ENCODE data around the gene TPI1.
A peak's percentile ranks its signal among the peaks of the same experiment; 100 is the strongest.

DNA sequence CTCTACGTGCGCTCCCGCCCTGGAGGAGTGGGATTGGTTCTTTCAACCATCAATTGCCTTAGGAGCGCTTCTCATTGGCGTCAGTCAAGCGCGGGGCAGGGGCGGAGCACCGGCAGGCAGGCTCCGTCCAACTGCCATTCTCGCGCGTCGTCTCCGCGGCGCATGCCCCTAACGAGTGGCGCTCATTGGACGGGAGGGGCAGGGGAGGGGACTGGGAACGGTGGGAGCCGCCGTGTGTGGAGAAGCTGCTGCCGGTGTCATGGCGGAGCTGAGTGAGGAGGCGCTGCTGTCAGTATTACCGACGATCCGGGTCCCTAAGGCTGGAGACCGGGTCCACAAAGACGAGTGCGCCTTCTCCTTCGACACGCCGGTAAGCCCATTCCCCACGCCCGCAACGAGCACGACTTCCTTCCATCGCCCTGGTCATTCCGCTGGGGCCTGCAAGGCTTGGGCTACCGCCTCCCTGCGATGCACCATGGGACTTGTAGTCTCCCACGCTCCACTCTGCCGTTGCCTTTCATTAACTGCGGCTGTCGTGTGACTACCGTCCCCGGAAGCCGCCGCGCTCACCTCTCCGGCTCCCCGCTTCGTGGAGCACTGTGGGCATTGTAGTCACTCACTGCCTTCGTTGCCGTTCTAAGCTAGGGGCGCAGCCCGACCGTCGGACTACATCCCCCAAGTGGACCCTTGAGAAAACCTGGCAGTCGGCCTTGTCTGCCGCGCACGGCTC lies 15.2 kb upstream of the TPI1 start, which contains the start of gene USP5:
- TF ChIP-seq, protein P1, sequence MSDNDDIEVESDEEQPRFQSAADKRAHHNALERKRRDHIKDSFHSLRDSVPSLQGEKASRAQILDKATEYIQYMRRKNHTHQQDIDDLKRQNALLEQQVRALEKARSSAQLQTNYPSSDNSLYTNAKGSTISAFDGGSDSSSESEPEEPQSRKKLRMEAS (CRISPR knock-in tag; IDR thresholded peaks at IDR 0.05) = peak; percentile 84
- TF ChIP-seq, protein P2, sequence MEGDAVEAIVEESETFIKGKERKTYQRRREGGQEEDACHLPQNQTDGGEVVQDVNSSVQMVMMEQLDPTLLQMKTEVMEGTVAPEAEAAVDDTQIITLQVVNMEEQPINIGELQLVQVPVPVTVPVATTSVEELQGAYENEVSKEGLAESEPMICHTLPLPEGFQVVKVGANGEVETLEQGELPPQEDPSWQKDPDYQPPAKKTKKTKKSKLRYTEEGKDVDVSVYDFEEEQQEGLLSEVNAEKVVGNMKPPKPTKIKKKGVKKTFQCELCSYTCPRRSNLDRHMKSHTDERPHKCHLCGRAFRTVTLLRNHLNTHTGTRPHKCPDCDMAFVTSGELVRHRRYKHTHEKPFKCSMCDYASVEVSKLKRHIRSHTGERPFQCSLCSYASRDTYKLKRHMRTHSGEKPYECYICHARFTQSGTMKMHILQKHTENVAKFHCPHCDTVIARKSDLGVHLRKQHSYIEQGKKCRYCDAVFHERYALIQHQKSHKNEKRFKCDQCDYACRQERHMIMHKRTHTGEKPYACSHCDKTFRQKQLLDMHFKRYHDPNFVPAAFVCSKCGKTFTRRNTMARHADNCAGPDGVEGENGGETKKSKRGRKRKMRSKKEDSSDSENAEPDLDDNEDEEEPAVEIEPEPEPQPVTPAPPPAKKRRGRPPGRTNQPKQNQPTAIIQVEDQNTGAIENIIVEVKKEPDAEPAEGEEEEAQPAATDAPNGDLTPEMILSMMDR (IDR thresholded peaks at IDR 0.05) = no peak
- no peak for TF ChIP-seq FOXJ3 (CRISPR knock-in tag; IDR thresholded peaks at IDR 0.05; ENCODE audit: borderline replicate concordance)
- TF ChIP-seq EMX1 (CRISPR knock-in tag; IDR thresholded peaks at IDR 0.05) = 0 out of 2 replicates have a peak, but pooled peaks have one; percentile 67
- no peak for TF ChIP-seq NR3C1 (CRISPR knock-in tag; conservative IDR thresholded peaks at IDR 0.05; ENCODE audit: low read depth)
- TF ChIP-seq, protein P3, sequence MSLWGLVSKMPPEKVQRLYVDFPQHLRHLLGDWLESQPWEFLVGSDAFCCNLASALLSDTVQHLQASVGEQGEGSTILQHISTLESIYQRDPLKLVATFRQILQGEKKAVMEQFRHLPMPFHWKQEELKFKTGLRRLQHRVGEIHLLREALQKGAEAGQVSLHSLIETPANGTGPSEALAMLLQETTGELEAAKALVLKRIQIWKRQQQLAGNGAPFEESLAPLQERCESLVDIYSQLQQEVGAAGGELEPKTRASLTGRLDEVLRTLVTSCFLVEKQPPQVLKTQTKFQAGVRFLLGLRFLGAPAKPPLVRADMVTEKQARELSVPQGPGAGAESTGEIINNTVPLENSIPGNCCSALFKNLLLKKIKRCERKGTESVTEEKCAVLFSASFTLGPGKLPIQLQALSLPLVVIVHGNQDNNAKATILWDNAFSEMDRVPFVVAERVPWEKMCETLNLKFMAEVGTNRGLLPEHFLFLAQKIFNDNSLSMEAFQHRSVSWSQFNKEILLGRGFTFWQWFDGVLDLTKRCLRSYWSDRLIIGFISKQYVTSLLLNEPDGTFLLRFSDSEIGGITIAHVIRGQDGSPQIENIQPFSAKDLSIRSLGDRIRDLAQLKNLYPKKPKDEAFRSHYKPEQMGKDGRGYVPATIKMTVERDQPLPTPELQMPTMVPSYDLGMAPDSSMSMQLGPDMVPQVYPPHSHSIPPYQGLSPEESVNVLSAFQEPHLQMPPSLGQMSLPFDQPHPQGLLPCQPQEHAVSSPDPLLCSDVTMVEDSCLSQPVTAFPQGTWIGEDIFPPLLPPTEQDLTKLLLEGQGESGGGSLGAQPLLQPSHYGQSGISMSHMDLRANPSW (CRISPR knock-in tag; conservative IDR thresholded peaks at IDR 0.05; ENCODE audit: low read depth) = no peak
- no peak for TF ChIP-seq TEAD4 (CRISPR knock-in tag; IDR thresholded peaks at IDR 0.05)
- TF ChIP-seq TEAD1 (CRISPR knock-in tag; IDR thresholded peaks at IDR 0.05) = no peak
- TF ChIP-seq, protein P4, sequence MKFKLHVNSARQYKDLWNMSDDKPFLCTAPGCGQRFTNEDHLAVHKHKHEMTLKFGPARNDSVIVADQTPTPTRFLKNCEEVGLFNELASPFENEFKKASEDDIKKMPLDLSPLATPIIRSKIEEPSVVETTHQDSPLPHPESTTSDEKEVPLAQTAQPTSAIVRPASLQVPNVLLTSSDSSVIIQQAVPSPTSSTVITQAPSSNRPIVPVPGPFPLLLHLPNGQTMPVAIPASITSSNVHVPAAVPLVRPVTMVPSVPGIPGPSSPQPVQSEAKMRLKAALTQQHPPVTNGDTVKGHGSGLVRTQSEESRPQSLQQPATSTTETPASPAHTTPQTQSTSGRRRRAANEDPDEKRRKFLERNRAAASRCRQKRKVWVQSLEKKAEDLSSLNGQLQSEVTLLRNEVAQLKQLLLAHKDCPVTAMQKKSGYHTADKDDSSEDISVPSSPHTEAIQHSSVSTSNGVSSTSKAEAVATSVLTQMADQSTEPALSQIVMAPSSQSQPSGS (CRISPR knock-in tag; IDR thresholded peaks at IDR 0.05; ENCODE audit: borderline replicate concordance, low read depth) = no peak
- peak; percentile 87 for TF ChIP-seq SP1 (CRISPR knock-in tag; conservative IDR thresholded peaks at IDR 0.05)
- TF ChIP-seq, protein P5, sequence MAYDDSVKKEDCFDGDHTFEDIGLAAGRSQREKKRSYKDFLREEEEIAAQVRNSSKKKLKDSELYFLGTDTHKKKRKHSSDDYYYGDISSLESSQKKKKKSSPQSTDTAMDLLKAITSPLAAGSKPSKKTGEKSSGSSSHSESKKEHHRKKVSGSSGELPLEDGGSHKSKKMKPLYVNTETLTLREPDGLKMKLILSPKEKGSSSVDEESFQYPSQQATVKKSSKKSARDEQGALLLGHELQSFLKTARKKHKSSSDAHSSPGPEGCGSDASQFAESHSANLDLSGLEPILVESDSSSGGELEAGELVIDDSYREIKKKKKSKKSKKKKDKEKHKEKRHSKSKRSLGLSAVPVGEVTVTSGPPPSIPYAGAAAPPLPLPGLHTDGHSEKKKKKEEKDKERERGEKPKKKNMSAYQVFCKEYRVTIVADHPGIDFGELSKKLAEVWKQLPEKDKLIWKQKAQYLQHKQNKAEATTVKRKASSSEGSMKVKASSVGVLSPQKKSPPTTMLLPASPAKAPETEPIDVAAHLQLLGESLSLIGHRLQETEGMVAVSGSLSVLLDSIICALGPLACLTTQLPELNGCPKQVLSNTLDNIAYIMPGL (CRISPR knock-in tag; IDR thresholded peaks at IDR 0.05) = no peak
- TF ChIP-seq JUN (CRISPR knock-in tag; IDR thresholded peaks at IDR 0.05) = no peak
- TF ChIP-seq ZNF232 (CRISPR knock-in tag; IDR thresholded peaks at IDR 0.05) = 0 out of 2 replicates have a peak, but pooled peaks have one; percentile 40

Data from WTC11 (cell line).